Measurements from ENCODE around the gene PARP1. TPM values are rescaled to one million over a fixed set of nuclear protein-coding genes. Genes with fewer than 3 reads are reported as not detected.

Gene PARP1
- total RNA-seq, 1 experiment from 2014 or later, result 213 TPM

DNA sequence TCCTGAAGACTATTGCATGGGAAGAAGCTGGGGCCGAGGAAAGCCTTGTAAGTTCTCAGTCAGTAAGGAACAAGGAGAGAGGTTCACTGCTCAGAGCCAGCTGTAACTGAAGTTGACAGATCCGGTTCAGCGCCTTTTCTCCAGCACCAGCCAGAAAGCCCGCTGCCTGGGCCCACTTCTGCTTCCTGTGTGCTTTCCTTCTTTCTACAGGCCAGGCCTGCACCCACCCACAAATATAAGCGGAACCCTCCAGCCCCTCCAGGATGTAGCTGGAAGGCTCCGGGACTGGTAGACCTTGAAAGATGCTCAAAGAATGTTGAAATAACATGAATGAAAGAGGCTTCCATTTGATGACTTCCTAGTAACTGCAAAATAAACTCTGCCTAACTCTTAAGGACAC is 38.8 kb downstream of the PARP1 start:
- no peaks in the 10 kb centered on the region for H3K9me2 ChIP-seq (ENCODE audit: insufficient read depth)
- intact Hi-C loops (cut with micrococcal nuclease), result no loop called here
- no peak overlapping the region for H2AFZ ChIP-seq (ENCODE audit: low read depth, low read length, poor library complexity, severe bottlenecking)
- TF ChIP-seq SIN3A (IDR thresholded peaks at IDR 0.05; ENCODE audit: low read depth) (no peak), EZH2 (IDR thresholded peaks at IDR 0.05) (no peak), YY1 (IDR thresholded peaks at IDR 0.05; ENCODE audit: extremely low read depth, insufficient replicate concordance, low read depth, low read length) (no peak), FOSL1 (IDR thresholded peaks at IDR 0.05; ENCODE audit: low read depth) (no peak), CEBPB (IDR thresholded peaks at IDR 0.05; ENCODE audit: low read depth) (no peak), EGR1 (IDR thresholded peaks at IDR 0.05; ENCODE audit: low read depth) (no peak), SRF (IDR thresholded peaks at IDR 0.05; ENCODE audit: low read depth) (no peak), RAD21 (IDR thresholded peaks at IDR 0.05; ENCODE audit: low read depth) (no peak), SP1 (IDR thresholded peaks at IDR 0.05; ENCODE audit: low read depth) (no peak), TCF7L2 (IDR thresholded peaks at IDR 0.05; ENCODE audit: borderline replicate concordance, extremely low read depth, insufficient read depth, insufficient read length) (no peak), POLR2AphosphoS5 (IDR thresholded peaks at IDR 0.05; ENCODE audit: low read depth, low read length) (no peak), POLR2A (IDR thresholded peaks at IDR 0.05; ENCODE audit: borderline replicate concordance, extremely low read depth, insufficient read depth, insufficient read length) (no peak)
- TF ChIP-seq, protein P1, sequence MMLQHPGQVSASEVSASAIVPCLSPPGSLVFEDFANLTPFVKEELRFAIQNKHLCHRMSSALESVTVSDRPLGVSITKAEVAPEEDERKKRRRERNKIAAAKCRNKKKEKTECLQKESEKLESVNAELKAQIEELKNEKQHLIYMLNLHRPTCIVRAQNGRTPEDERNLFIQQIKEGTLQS (IDR thresholded peaks at IDR 0.05), result no peak
- TF ChIP-seq, protein P2, sequence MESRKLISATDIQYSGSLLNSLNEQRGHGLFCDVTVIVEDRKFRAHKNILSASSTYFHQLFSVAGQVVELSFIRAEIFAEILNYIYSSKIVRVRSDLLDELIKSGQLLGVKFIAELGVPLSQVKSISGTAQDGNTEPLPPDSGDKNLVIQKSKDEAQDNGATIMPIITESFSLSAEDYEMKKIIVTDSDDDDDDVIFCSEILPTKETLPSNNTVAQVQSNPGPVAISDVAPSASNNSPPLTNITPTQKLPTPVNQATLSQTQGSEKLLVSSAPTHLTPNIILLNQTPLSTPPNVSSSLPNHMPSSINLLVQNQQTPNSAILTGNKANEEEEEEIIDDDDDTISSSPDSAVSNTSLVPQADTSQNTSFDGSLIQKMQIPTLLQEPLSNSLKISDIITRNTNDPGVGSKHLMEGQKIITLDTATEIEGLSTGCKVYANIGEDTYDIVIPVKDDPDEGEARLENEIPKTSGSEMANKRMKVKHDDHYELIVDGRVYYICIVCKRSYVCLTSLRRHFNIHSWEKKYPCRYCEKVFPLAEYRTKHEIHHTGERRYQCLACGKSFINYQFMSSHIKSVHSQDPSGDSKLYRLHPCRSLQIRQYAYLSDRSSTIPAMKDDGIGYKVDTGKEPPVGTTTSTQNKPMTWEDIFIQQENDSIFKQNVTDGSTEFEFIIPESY (IDR thresholded peaks at IDR 0.05; ENCODE audit: extremely low read depth, insufficient replicate concordance, low read length), result no peak
- TF ChIP-seq, protein P3, sequence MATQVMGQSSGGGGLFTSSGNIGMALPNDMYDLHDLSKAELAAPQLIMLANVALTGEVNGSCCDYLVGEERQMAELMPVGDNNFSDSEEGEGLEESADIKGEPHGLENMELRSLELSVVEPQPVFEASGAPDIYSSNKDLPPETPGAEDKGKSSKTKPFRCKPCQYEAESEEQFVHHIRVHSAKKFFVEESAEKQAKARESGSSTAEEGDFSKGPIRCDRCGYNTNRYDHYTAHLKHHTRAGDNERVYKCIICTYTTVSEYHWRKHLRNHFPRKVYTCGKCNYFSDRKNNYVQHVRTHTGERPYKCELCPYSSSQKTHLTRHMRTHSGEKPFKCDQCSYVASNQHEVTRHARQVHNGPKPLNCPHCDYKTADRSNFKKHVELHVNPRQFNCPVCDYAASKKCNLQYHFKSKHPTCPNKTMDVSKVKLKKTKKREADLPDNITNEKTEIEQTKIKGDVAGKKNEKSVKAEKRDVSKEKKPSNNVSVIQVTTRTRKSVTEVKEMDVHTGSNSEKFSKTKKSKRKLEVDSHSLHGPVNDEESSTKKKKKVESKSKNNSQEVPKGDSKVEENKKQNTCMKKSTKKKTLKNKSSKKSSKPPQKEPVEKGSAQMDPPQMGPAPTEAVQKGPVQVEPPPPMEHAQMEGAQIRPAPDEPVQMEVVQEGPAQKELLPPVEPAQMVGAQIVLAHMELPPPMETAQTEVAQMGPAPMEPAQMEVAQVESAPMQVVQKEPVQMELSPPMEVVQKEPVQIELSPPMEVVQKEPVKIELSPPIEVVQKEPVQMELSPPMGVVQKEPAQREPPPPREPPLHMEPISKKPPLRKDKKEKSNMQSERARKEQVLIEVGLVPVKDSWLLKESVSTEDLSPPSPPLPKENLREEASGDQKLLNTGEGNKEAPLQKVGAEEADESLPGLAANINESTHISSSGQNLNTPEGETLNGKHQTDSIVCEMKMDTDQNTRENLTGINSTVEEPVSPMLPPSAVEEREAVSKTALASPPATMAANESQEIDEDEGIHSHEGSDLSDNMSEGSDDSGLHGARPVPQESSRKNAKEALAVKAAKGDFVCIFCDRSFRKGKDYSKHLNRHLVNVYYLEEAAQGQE (IDR thresholded peaks at IDR 0.05; ENCODE audit: low read depth), result no peak
- no peaks in the 10 kb centered on the region for H3K9me3 ChIP-seq (ENCODE audit: control insufficient read depth in 1 of 2, insufficient read depth in 1 of 2, low read depth in 1 of 2, low read length in 2 of 2)
- no peak for DNase-seq (ENCODE audit: low read depth, low spot score)
- H3K79me2 ChIP-seq (ENCODE audit: insufficient read depth, low read length), result no peaks in the 10 kb centered on the region
- H3K27me3 ChIP-seq (ENCODE audit: insufficient read depth, low read length), result no peaks in the 10 kb centered on the region
- no peak for ATAC-seq
- ChIA-PET CTCF (no interaction called here), RAD21 (ENCODE audit: low non-redundant PET in 1 of 2, low total read pairs in 2 of 2, uncharacterized antibody in 2 of 2, unreplicated experiment in 2 of 2) (no interaction called here), POLR2A (no interaction called here)
- H3K4me2 ChIP-seq (ENCODE audit: low read length), result no peak overlapping the region
- H3K27ac ChIP-seq (ENCODE audit: low read depth, low read length), result no peak overlapping the region
- no peaks in the 10 kb centered on the region for H4K20me1 ChIP-seq (ENCODE audit: insufficient read depth)
- H3K9ac ChIP-seq (ENCODE audit: low read length), result no peak overlapping the region
- peaks cover 53 to 60% of the 10 kb centered on the region in 2 experiments; a peak in 3 of 4 replicates for H3K36me3 ChIP-seq (ENCODE audit: control insufficient read depth in 1 of 2, insufficient read depth in 2 of 2, low read length in 2 of 2)
- H3K4me3 ChIP-seq (replicated peaks in 1 of 2; ENCODE audit: low read depth in 1 of 2, low read length in 2 of 2), result no peak overlapping the region
- H3K4me1 ChIP-seq (ENCODE audit: control insufficient read depth in 1 of 2, insufficient read depth in 2 of 2, low read length in 2 of 2), result no peaks in the 10 kb centered on the region
- BruUV-seq (replicated peaks), result no TSS peak

Measured in HCT116 (cell line).